Duodenal mucosa (tissue), 2 donors: ENCODE measurements around the gene SCUBE1.
A peak's percentile ranks its signal among the peaks of the same experiment; 100 is the strongest.

Experiments
- H3K27ac ChIP-seq: one replicate; pipeline ENCODE4 v1.7.0; 2013; ENCODE audit warnings: low read depth, low read length
- H3K27me3 ChIP-seq, 2 donors: one replicate each; pipeline ENCODE4 v1.7.0; 2013; ENCODE audit warnings: low read length in 2 of 2, control low read depth in 1 of 2; ENCODE audit not compliant: insufficient read depth in 2 of 2, control insufficient read depth in 1 of 2
- H3K36me3 ChIP-seq, 2 donors: one replicate each; pipeline ENCODE4 v1.7.0; 2013; ENCODE audit warnings: low read length in 2 of 2, control low read depth in 1 of 2; ENCODE audit not compliant: insufficient read depth in 2 of 2, control insufficient read depth in 1 of 2
- H3K4me1 ChIP-seq, 2 donors: one replicate each; pipeline ENCODE4 v1.7.0; 2013; ENCODE audit warnings: low read length in 2 of 2, control low read depth in 1 of 2; ENCODE audit not compliant: insufficient read depth in 2 of 2, control insufficient read depth in 1 of 2
- H3K4me3 ChIP-seq, 2 donors: one replicate each; pipeline ENCODE4 v1.7.0; 2013; ENCODE audit warnings: low read length in 2 of 2, low read depth in 1 of 2
- H3K9ac ChIP-seq, 2 donors: one replicate each; pipeline ENCODE4 v1.7.0; 2013; ENCODE audit warnings: low read length in 2 of 2, low read depth in 1 of 2
- H3K9me3 ChIP-seq, 2 donors: one replicate each; pipeline ENCODE4 v1.7.0; 2013; ENCODE audit warnings: low read length in 2 of 2, control low read depth in 1 of 2; ENCODE audit not compliant: control insufficient read depth in 1 of 2

SCUBE1 gene

GRCh38 chr22:43152357-43153071 lies 190.7 kb downstream of the SCUBE1 start:
- Histone ChIP-seq H3K27ac (peak overlapping the region; percentile 87), H3K9ac (peak overlapping the region; percentile 73 to 74), H3K9me3 (no peaks in the 10 kb centered on the region), H3K4me1 (peaks cover 22 to 30% of the 10 kb centered on the region in 2 donors), H3K36me3 (peaks cover 0 to 4% of the 10 kb centered on the region in 2 donors), H3K4me3 (peak overlapping the region; percentile 79 to 80), H3K27me3 (no peaks in the 10 kb centered on the region)

GRCh38 chr22:43152003-43152356 lies 191.2 kb downstream of the SCUBE1 start:
- Histone ChIP-seq H3K4me1 (peaks cover 22 to 27% of the 10 kb centered on the region in 2 donors), H3K9ac (peak overlapping the region; percentile 73 to 74), H3K36me3 (peaks cover 0 to 4% of the 10 kb centered on the region in 2 donors), H3K27ac (peak overlapping the region; percentile 87), H3K9me3 (no peaks in the 10 kb centered on the region), H3K27me3 (no peaks in the 10 kb centered on the region), H3K4me3 (peak overlapping the region; percentile 79 to 80)

- Histone ChIP-seq H3K36me3 (peaks cover 0 to 4% of the 10 kb centered on the region in 2 donors), H3K9me3 (no peaks in the 10 kb centered on the region), H3K9ac (peak within 1 kb of the TSS; percentile 73 to 74), H3K27ac (peak within 1 kb of the TSS; percentile 87), H3K4me3 (peak within 1 kb of the TSS; percentile 79 to 80), H3K4me1 (peaks cover 16 to 27% of the 10 kb centered on the region in 2 donors), H3K27me3 (no peaks in the 10 kb centered on the region)
Measured at GRCh38 chr22:43151251-43152002, 191.7 kb downstream of the SCUBE1 start, which contains the start of gene TSPO. TSS of gene TSPO (plus strand) at chr22:43151559. CDS start at chr22:43159239, 7,680 bp downstream.

- no peaks in the 10 kb centered on the region for H3K9me3 ChIP-seq
- H3K36me3 ChIP-seq: peaks cover 0 to 4% of the 10 kb centered on the region in 2 donors
- peak overlapping the region; percentile 79 to 80 for H3K4me3 ChIP-seq
- peak overlapping the region; percentile 58 to 74 for H3K9ac ChIP-seq
- H3K4me1 ChIP-seq: peaks cover 16 to 27% of the 10 kb centered on the region in 2 donors
- peak overlapping the region; percentile 49 for H3K27ac ChIP-seq
- no peaks in the 10 kb centered on the region for H3K27me3 ChIP-seq
Measured at GRCh38 chr22:43150731-43151206, 192.4 kb downstream of the SCUBE1 start.

- Histone ChIP-seq H3K9ac (no peak overlapping the region), H3K4me1 (peaks cover 16 to 22% of the 10 kb centered on the region in 2 donors), H3K27me3 (no peaks in the 10 kb centered on the region), H3K27ac (no peak overlapping the region), H3K4me3 (no peak overlapping the region), H3K9me3 (no peaks in the 10 kb centered on the region), H3K36me3 (no peaks in the 10 kb centered on the region)
Measured at GRCh38 chr22:43148581-43148980, 194.6 kb downstream of the SCUBE1 start.

GRCh38 chr22:43147821-43148220 lies 195.4 kb downstream of the SCUBE1 start:
- no peaks in the 10 kb centered on the region for H3K9me3 ChIP-seq
- H3K9ac ChIP-seq: no peak overlapping the region
- H3K4me1 ChIP-seq: peaks cover 16 to 24% of the 10 kb centered on the region in 2 donors
- H3K27me3 ChIP-seq: no peaks in the 10 kb centered on the region
- no peaks in the 10 kb centered on the region for H3K36me3 ChIP-seq
- H3K4me3 ChIP-seq: no peak overlapping the region
- no peak overlapping the region for H3K27ac ChIP-seq
